ENCODE measurements around the gene NPHP1.
"Not testable (repeated sequence)": the region's sequence is repeated elsewhere in the genome, so short reads cannot be mapped to it uniquely, and the experiment has no call there.

Gene NPHP1

DNA sequence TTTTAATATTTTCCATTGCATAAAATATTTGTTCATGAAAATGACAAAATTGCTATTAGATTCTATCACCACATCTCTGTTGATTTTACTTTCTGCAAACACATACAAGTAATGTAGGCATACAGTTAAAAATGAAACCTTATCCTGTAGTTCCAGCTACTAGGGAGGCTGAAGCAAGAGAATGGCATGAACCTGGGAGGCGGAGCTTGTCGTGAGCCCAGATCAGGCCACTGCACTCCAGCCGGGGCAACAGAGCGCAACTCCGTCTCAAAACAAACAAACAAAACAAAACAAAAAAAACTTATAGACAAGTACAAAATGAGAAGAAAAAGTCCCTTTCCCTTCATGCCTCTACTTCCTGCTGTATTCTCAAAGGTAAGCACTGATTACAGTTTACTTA is 29.7 kb upstream of the NPHP1 start:
- H3K27ac ChIP-seq (ENCODE audit: low read depth, low read length); H4K12ac ChIP-seq (ENCODE audit: low read depth, low read length); H2BK5ac ChIP-seq (ENCODE audit: low read depth, low read length, poor library complexity); H3K4me3 ChIP-seq (ENCODE audit: low read depth, low read length); H3K36me3 ChIP-seq (ENCODE audit: control insufficient read depth in 1 of 2, insufficient read depth in 2 of 2, low read length in 2 of 2); H3K4me1 ChIP-seq (ENCODE audit: control insufficient read depth in 1 of 2, insufficient read depth in 2 of 2, low read length in 2 of 2); H2BK120ac ChIP-seq (ENCODE audit: insufficient read depth, low read length, poor library complexity); H3K18ac ChIP-seq (ENCODE audit: low read length); H3K23ac ChIP-seq (ENCODE audit: low read length); H3K79me2 ChIP-seq (ENCODE audit: control insufficient read depth, insufficient read depth, low read length, poor library complexity); H3K79me1 ChIP-seq (ENCODE audit: low read length); H3K9ac ChIP-seq (ENCODE audit: low read length); H3K4me2 ChIP-seq (ENCODE audit: low read length); H2BK12ac ChIP-seq (ENCODE audit: low read length); H4K8ac ChIP-seq (ENCODE audit: low read depth, low read length); H3K14ac ChIP-seq (ENCODE audit: low read length); H3K4ac ChIP-seq (ENCODE audit: low read depth, low read length); DNase-seq; H2AK5ac ChIP-seq (ENCODE audit: low read length); H2AFZ ChIP-seq (ENCODE audit: insufficient read depth, low read length, poor library complexity); H3K9me3 ChIP-seq (ENCODE audit: insufficient read depth, low read depth, low read length); H4K91ac ChIP-seq (ENCODE audit: low read depth, low read length); H3K27me3 ChIP-seq (ENCODE audit: insufficient read depth, low read length): not testable (repeated sequence)
- WGBS (ENCODE audit: extremely low coverage, insufficient coverage, insufficient read length): no CpG with 5 or more reads among the region's 5 CpGs

DNA sequence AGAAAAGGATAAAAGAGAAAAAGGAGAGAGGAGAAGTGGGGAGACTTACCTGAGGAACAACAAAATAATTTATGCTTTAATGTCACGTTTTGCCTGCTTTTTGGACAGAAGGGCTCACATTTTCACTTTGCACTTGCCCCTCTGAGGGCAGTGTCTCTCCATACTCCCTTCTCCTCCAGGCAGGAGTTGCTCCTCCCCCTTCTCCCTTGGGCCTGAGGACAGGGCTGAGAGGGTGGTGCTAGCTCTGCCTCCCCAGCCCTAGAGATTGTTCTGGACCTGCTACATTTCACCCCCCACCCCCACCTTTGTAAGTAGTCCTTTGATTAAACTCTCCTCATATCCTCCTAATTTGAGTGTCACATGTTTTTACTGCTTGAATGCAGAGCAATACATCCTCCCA is 25.1 kb upstream of the NPHP1 start:
- H3K4me1 ChIP-seq (ENCODE audit: control insufficient read depth in 1 of 2, insufficient read depth in 2 of 2, low read length in 2 of 2); H3K14ac ChIP-seq (ENCODE audit: low read length); H3K27ac ChIP-seq (ENCODE audit: low read depth, low read length); H3K4me3 ChIP-seq (ENCODE audit: low read depth, low read length); H4K8ac ChIP-seq (ENCODE audit: low read depth, low read length); DNase-seq; H3K4me2 ChIP-seq (ENCODE audit: low read length); H3K27me3 ChIP-seq (ENCODE audit: insufficient read depth, low read length); H4K12ac ChIP-seq (ENCODE audit: low read depth, low read length); H3K18ac ChIP-seq (ENCODE audit: low read length); H2AFZ ChIP-seq (ENCODE audit: insufficient read depth, low read length, poor library complexity); H2AK5ac ChIP-seq (ENCODE audit: low read length); H3K79me1 ChIP-seq (ENCODE audit: low read length); H3K9ac ChIP-seq (ENCODE audit: low read length); H2BK12ac ChIP-seq (ENCODE audit: low read length); H3K79me2 ChIP-seq (ENCODE audit: control insufficient read depth, insufficient read depth, low read length, poor library complexity); H3K4ac ChIP-seq (ENCODE audit: low read depth, low read length); H3K23ac ChIP-seq (ENCODE audit: low read length); H2BK5ac ChIP-seq (ENCODE audit: low read depth, low read length, poor library complexity); H3K9me3 ChIP-seq (ENCODE audit: insufficient read depth, low read depth, low read length); H3K36me3 ChIP-seq (ENCODE audit: control insufficient read depth in 1 of 2, insufficient read depth in 2 of 2, low read length in 2 of 2); H4K91ac ChIP-seq (ENCODE audit: low read depth, low read length); H2BK120ac ChIP-seq (ENCODE audit: insufficient read depth, low read length, poor library complexity): not testable (repeated sequence)
- WGBS (ENCODE audit: extremely low coverage, insufficient coverage, insufficient read length): no CpG with 5 or more reads among the region's 1 CpG

DNA sequence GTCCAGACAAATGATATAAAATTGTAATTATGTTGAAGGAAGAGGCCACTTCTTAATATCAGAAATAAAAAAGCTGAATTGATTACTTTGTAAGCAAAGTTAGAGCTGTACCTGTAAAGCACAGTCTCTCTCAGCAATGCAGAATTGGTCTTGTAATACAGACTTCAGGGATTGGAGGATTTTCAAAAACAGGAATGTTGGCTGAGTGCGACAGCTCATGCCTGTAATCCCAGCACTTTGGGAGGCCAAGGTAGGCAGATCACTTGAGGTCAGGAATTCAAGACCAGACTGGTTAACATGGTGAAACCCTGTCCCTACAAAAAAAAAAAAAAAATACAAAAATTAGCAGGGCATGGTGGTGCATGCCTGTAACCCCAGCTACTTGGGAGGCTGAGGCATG is 17.8 kb upstream of the NPHP1 start:
- not testable (repeated sequence) for H3K27me3 ChIP-seq (ENCODE audit: insufficient read depth, low read length); H3K27ac ChIP-seq (ENCODE audit: low read depth, low read length); H3K9me3 ChIP-seq (ENCODE audit: insufficient read depth, low read depth, low read length); H3K23ac ChIP-seq (ENCODE audit: low read length); H3K79me1 ChIP-seq (ENCODE audit: low read length); H4K12ac ChIP-seq (ENCODE audit: low read depth, low read length); H2BK5ac ChIP-seq (ENCODE audit: low read depth, low read length, poor library complexity); H3K79me2 ChIP-seq (ENCODE audit: control insufficient read depth, insufficient read depth, low read length, poor library complexity); H3K14ac ChIP-seq (ENCODE audit: low read length); H2BK12ac ChIP-seq (ENCODE audit: low read length); H3K4me2 ChIP-seq (ENCODE audit: low read length); H2BK120ac ChIP-seq (ENCODE audit: insufficient read depth, low read length, poor library complexity); H4K8ac ChIP-seq (ENCODE audit: low read depth, low read length); H3K4me3 ChIP-seq (ENCODE audit: low read depth, low read length); H3K18ac ChIP-seq (ENCODE audit: low read length); H2AFZ ChIP-seq (ENCODE audit: insufficient read depth, low read length, poor library complexity); H2AK5ac ChIP-seq (ENCODE audit: low read length); H3K36me3 ChIP-seq (ENCODE audit: control insufficient read depth in 1 of 2, insufficient read depth in 2 of 2, low read length in 2 of 2); H3K4me1 ChIP-seq (ENCODE audit: control insufficient read depth in 1 of 2, insufficient read depth in 2 of 2, low read length in 2 of 2); H4K91ac ChIP-seq (ENCODE audit: low read depth, low read length); H3K4ac ChIP-seq (ENCODE audit: low read depth, low read length); H3K9ac ChIP-seq (ENCODE audit: low read length)
- DNase-seq: peak in 1 of 2 donors; percentile 53
- no CpG with 5 or more reads among the region's 1 CpG for WGBS (ENCODE audit: extremely low coverage, insufficient coverage, insufficient read length)

DNA sequence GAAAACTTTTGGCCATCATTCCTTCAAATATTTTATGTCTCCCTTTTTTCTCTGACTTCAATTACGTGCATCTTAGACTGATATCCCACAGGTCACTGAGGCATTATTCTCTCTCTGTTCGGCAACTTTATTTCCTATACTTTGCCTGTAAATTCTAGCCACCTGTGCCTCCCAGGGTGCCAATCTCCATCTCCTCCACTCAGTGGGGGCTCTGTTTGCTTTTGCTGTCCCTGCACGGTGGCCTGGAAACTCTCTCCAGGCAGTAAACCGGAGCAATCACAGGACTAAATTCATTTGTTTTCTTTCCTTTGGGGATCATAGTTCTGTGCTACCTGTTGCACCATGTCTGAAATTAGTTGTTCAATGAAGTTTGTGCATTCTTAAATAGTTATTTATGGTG is 17.1 kb upstream of the NPHP1 start:
- WGBS (ENCODE audit: extremely low coverage, insufficient coverage, insufficient read length): no CpG with 5 or more reads among the region's 4 CpGs

More for the DNA sequence above, 17.1 kb upstream of the NPHP1 start:
- Histone ChIP-seq H3K4me3 (ENCODE audit: low read depth, low read length) (no peak overlapping the region), H4K8ac (ENCODE audit: low read depth, low read length) (no peak overlapping the region), H3K23ac (ENCODE audit: low read length) (no peak overlapping the region), H3K18ac (ENCODE audit: low read length) (no peak overlapping the region), H3K4me1 (ENCODE audit: control insufficient read depth in 1 of 2, insufficient read depth in 2 of 2, low read length in 2 of 2) (no peaks in the 10 kb centered on the region), H2AK5ac (ENCODE audit: low read length) (no peak overlapping the region), H4K12ac (ENCODE audit: low read depth, low read length) (no peak overlapping the region), H3K4me2 (ENCODE audit: low read length) (no peak overlapping the region), H3K27me3 (ENCODE audit: insufficient read depth, low read length) (no peaks in the 10 kb centered on the region), H3K79me1 (ENCODE audit: low read length) (no peaks in the 10 kb centered on the region), H3K9me3 (ENCODE audit: insufficient read depth, low read depth, low read length) (no peaks in the 10 kb centered on the region), H3K9ac (ENCODE audit: low read length) (no peak overlapping the region), H2BK12ac (ENCODE audit: low read length) (no peak overlapping the region), H2AFZ (ENCODE audit: insufficient read depth, low read length, poor library complexity) (no peak overlapping the region), H3K36me3 (ENCODE audit: control insufficient read depth in 1 of 2, insufficient read depth in 2 of 2, low read length in 2 of 2) (no peaks in the 10 kb centered on the region), H3K79me2 (ENCODE audit: control insufficient read depth, insufficient read depth, low read length, poor library complexity) (no peaks in the 10 kb centered on the region), H2BK120ac (ENCODE audit: insufficient read depth, low read length, poor library complexity) (no peak overlapping the region), H4K91ac (ENCODE audit: low read depth, low read length) (no peak overlapping the region), H2BK5ac (ENCODE audit: low read depth, low read length, poor library complexity) (no peak overlapping the region), H3K4ac (ENCODE audit: low read depth, low read length) (no peak overlapping the region), H3K14ac (ENCODE audit: low read length) (no peak overlapping the region), H3K27ac (ENCODE audit: low read depth, low read length) (no peak overlapping the region)
- DNase-seq: no peak
